Neutrophil (primary cell): ENCODE results near the gene SCFD2.

Experiments used
- H3K27ac ChIP-seq: fragments of 200-600 bp; sonication (generic); 2 replicates; pipeline ENCODE4 v1.5.1; 2016; ENCODE audit warnings: mild to moderate bottlenecking, moderate library complexity
- H3K27me3 ChIP-seq: fragments of 200-600 bp; sonication (generic); 2 replicates; pipeline ENCODE4 v1.6.0; 2016; ENCODE audit warnings: mild to moderate bottlenecking
- H3K36me3 ChIP-seq: fragments of 200-600 bp; sonication (generic); 2 replicates; pipeline ENCODE4 v1.5.1; 2017
- H3K4me1 ChIP-seq, 2 experiments: fragments of 200-600 bp in 1 of 2; sonication (generic) in 1 of 2; 1 replicate in 1 of 2; 2 replicates in 1 of 2; pipeline versions ENCODE4 v1.5.1 to v1.6.1; 2013 to 2016; ENCODE audit warnings: low read depth in 1 of 2, low read length in 1 of 2, mild to moderate bottlenecking in 1 of 2, moderate library complexity in 1 of 2; ENCODE audit not compliant: control insufficient read depth in 1 of 2, insufficient read depth in 1 of 2
- H3K4me3 ChIP-seq, 2 experiments: fragments of 200-600 bp in 1 of 2; sonication (generic) in 1 of 2; 1 replicate in 1 of 2; 2 replicates in 1 of 2; pipeline ENCODE4 v1.5.1; 2013 to 2016; ENCODE audit warnings: low read depth in 1 of 2, low read length in 1 of 2, mild to moderate bottlenecking in 1 of 2, moderate library complexity in 1 of 2
- H3K9me3 ChIP-seq: fragments of 200-600 bp; sonication (generic); 2 replicates; pipeline ENCODE4 v1.5.1; 2016
- TF ChIP-seq, protein P1 (sequence below): fragments of 200-600 bp; sonication (generic); IDR thresholded peaks from 2 replicates; pipeline ENCODE4 v1.5.1; 2016; ENCODE audit warnings: antibody characterized with exemption

The SCFD2 gene

DNA sequence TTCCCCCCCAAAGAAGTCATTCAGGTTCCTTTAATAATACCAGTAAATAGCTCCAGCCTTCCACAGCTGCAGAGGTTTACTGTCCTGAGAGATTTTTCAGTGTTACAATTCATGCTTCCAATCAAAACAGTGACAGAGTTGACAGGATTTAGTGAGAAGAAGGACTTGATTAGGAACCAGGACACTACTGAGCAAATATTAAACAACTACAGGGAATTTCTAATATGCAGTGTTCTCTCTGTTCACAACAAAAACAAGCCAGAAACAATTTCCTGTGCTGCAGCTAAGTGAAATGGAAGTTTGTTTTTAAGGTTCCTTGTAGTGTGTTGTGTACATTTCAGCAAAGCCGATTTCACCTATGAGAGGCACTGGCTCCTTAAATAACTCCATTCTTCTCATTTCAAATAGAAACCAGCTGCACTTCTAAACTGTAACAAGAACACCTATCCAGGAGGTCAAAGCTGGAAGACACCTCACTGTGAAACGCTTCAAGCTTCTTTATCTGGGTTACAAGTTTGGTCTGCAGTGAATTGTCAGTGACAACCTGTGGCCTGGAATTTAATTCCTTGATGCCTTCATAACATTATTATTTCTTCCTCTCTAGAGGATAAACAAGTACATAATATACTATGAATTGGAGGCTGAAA, 354.5 kb downstream of the SCFD2 start:
- TF ChIP-seq, protein P1, sequence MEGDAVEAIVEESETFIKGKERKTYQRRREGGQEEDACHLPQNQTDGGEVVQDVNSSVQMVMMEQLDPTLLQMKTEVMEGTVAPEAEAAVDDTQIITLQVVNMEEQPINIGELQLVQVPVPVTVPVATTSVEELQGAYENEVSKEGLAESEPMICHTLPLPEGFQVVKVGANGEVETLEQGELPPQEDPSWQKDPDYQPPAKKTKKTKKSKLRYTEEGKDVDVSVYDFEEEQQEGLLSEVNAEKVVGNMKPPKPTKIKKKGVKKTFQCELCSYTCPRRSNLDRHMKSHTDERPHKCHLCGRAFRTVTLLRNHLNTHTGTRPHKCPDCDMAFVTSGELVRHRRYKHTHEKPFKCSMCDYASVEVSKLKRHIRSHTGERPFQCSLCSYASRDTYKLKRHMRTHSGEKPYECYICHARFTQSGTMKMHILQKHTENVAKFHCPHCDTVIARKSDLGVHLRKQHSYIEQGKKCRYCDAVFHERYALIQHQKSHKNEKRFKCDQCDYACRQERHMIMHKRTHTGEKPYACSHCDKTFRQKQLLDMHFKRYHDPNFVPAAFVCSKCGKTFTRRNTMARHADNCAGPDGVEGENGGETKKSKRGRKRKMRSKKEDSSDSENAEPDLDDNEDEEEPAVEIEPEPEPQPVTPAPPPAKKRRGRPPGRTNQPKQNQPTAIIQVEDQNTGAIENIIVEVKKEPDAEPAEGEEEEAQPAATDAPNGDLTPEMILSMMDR, result no peak
- Histone ChIP-seq H3K27me3 (no peaks in the 10 kb centered on the region), H3K4me3 (no peak overlapping the region), H3K36me3 (no peaks in the 10 kb centered on the region), H3K9me3 (no peaks in the 10 kb centered on the region), H3K27ac (no peak overlapping the region), H3K4me1 (no peaks in the 10 kb centered on the region)

DNA sequence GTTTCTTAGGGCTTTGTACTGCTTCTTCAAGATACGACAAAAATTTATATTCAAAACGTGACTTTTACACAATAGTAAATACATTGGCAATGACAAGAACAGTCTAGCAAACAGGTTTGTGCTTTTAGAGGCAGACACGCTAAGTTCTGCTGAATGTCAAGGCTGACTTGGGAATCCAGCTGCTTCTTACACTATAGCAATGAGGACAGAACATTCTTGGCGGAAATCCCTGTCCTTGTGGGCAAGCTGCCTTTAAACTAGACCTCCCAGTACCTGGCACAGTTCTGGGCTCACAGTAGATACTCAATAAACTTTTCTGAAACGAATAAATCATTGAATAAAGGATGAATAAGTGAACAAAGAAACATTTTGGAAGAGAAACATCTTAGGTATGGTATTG, 355.5 kb downstream of the SCFD2 start:
- Histone ChIP-seq H3K4me1 (no peaks in the 10 kb centered on the region), H3K27ac (no peak overlapping the region), H3K36me3 (no peaks in the 10 kb centered on the region), H3K27me3 (no peaks in the 10 kb centered on the region), H3K4me3 (no peak overlapping the region), H3K9me3 (no peaks in the 10 kb centered on the region)
- TF ChIP-seq, protein P1, result no peak

DNA sequence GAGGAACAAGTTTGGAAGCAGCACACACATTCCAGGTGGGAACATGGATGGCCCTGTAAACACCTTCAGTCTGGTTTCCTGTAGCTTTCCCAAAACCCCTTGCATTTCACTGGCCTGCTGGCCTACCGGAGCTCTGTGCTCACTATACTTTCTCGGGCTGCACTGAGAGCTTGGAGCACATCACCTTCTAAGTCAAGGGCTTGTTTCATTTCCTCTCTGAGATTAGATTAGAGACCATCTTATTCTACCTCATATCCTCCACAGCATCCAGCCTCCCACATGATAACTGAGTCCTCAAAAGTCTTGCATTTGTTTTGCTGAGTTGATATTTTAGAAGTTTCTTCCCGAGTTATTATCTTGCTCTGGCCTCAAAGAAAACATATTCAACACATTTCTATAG, 356.0 kb downstream of the SCFD2 start:
- Histone ChIP-seq H3K27me3 (no peaks in the 10 kb centered on the region), H3K27ac (no peak overlapping the region), H3K9me3 (no peaks in the 10 kb centered on the region), H3K4me1 (no peaks in the 10 kb centered on the region), H3K36me3 (no peaks in the 10 kb centered on the region), H3K4me3 (no peak overlapping the region)
- TF ChIP-seq, protein P1, result no peak

DNA sequence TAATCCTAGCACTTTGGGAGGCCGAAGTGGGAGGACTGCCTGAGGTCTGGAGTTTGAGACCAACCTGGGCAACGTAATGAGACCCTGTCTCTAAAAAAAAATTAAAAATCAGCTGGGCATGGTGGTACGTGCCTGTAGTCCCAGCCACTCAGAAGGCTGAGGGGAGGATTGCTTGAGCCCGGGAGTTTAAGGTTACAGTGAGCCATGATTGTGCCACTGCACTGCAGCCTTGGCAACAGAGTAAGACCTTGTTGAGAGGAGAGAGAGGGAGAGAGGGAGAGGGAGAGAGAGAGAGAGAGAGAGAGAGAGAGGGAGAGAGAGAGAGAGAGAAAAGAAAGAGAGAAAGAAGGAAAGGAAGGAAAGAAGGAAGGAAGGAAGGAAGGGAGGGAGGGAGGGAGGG, 358.8 kb downstream of the SCFD2 start:
- TF ChIP-seq, protein P1, result no peak
- H3K4me3 ChIP-seq, result no peak overlapping the region
- H3K36me3 ChIP-seq, result no peaks in the 10 kb centered on the region

DNA sequence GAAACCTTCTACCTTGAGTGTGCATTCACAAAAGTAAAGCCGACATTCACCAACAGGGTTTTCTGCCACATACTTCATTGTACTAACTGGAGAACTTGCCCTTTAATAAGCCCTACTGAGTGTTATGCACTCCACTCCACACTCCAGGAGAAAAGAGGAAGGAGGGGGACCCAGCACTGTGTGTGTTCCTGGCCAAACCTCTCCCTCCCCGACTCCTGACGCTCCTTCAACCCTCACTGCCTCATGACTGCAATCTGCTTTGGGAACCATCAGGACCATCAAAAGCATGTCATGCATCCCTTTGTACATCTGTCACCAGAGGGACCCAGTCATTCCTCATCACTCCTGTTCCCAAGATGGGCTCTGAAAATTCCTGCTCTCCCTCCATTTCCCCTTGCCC, 360.1 kb downstream of the SCFD2 start:
- H3K4me3 ChIP-seq, result no peak overlapping the region
- TF ChIP-seq, protein P1, result no peak
- H3K9me3 ChIP-seq, result no peaks in the 10 kb centered on the region
- H3K27ac ChIP-seq, result no peak overlapping the region
- no peaks in the 10 kb centered on the region for H3K27me3 ChIP-seq
- H3K36me3 ChIP-seq, result no peaks in the 10 kb centered on the region
- H3K4me1 ChIP-seq, result no peaks in the 10 kb centered on the region

More for the DNA sequence above, 358.8 kb downstream of the SCFD2 start:
- H3K9me3 ChIP-seq, result no peaks in the 10 kb centered on the region
- no peaks in the 10 kb centered on the region for H3K4me1 ChIP-seq
- no peaks in the 10 kb centered on the region for H3K27me3 ChIP-seq
- H3K27ac ChIP-seq, result no peak overlapping the region

DNA sequence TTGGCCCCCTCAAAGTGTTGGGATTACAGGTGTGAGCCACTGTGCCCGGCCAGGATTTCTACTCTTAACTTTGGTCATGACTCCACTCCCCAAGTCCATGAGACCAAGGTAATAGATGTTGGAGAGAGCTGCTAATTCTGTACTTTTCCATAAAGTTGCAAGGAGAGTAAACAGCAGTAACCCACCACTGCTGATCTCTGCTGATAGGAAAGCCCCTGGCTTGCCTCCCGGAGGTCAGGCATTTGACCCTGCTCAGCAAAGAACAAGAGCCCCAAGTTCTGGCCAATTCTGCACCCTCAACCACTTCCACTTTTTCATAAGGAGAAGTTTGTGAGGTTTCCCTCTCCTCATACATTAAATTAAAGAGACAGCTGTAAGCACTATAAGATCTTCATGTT, 360.7 kb downstream of the SCFD2 start:
- no peak overlapping the region for H3K4me3 ChIP-seq
- H3K4me1 ChIP-seq, result no peaks in the 10 kb centered on the region
- no peaks in the 10 kb centered on the region for H3K27me3 ChIP-seq
- TF ChIP-seq, protein P1, result no peak
- no peaks in the 10 kb centered on the region for H3K36me3 ChIP-seq
- no peaks in the 10 kb centered on the region for H3K9me3 ChIP-seq
- no peak overlapping the region for H3K27ac ChIP-seq
